SK-N-SH (cell line): ENCODE measurements around the gene CD200R1. TPM values are rescaled to one million over a fixed set of nuclear protein-coding genes. Genes with fewer than 3 reads are reported as not detected.

Experiments used
- CTCF ChIA-PET: fragments of 300-600, 350-600 bp; formaldehyde crosslinking; extraction: SDS; loops from one replicate; lab custom pipeline; 2021; lab: Yijun Ruan, JAX
- POLR2A ChIA-PET: fragments of 350-600 bp; sonication (Branson Sonifier 250); formaldehyde crosslinking; extraction: SDS; loops from one replicate; lab custom pipeline; 2020; ENCODE audit warnings: antibody characterized with exemption, inconsistent platforms; lab: Yijun Ruan, JAX
- DNase-seq: peaks from one replicate; pipeline ENCODE4 v3.0.0; 2012
- H2AFZ ChIP-seq: fragments of 200-600 bp; sonication (generic); 2 replicates; pipeline ENCODE4 v1.8.1; 2016; ENCODE audit warnings: antibody characterized with exemption, mild to moderate bottlenecking, low read depth
- H3F3A ChIP-seq: fragments of 200-600 bp; sonication (generic); replicated peaks from 2 replicates; pipeline ENCODE3; 2016; ENCODE audit warnings: antibody characterized with exemption, mild to moderate bottlenecking; ENCODE audit not compliant: insufficient read depth
- H3K27ac ChIP-seq, 2 experiments: fragments of 200-500 bp in 1 of 2; fragments of 200-600 bp in 1 of 2; sonication (Bioruptor generic) in 1 of 2; sonication (generic), shearing (Covaris generic) in 1 of 2; 2 replicates each; pipeline versions ENCODE4 v1.5.1 to v1.6.1; 2014 to 2016; ENCODE audit warnings: low read depth in 2 of 2, inconsistent platforms in 1 of 2, low read length in 1 of 2, mild to moderate bottlenecking in 1 of 2, mixed read lengths in 1 of 2
- H3K27me3 ChIP-seq: fragments of 200-600 bp; sonication (generic), shearing (Covaris generic); 2 replicates; pipeline ENCODE4 v1.6.1; 2016; ENCODE audit warnings: mixed run types; ENCODE audit not compliant: insufficient read depth
- H3K36me3 ChIP-seq, 2 experiments: fragments of 200-500 bp in 1 of 2; fragments of 200-600 bp in 1 of 2; sonication (Bioruptor generic) in 1 of 2; sonication (generic) in 1 of 2; replicated peaks in 1 of 2; 2 replicates each; pipeline versions ENCODE3 to v1.5.1; 2014 to 2016; ENCODE audit warnings: low read length in 1 of 2, mild to moderate bottlenecking in 1 of 2; ENCODE audit not compliant: insufficient read depth in 2 of 2, control insufficient read depth in 1 of 2
- H3K4me1 ChIP-seq, 2 experiments: fragments of 200-500 bp in 1 of 2; fragments of 200-600 bp in 1 of 2; sonication (Bioruptor generic) in 1 of 2; sonication (generic), shearing (Covaris generic) in 1 of 2; 2 replicates each; pipeline versions ENCODE4 v1.5.1 to v1.6.1; 2014 to 2016; ENCODE audit warnings: low read depth in 1 of 2, low read length in 1 of 2, mixed run types in 1 of 2; ENCODE audit not compliant: insufficient read depth in 2 of 2, control insufficient read depth in 1 of 2
- H3K4me2 ChIP-seq: fragments of 200-600 bp; sonication (generic), shearing (Covaris generic); 2 replicates; pipeline ENCODE4 v1.6.1; 2017; ENCODE audit warnings: mixed run types
- H3K4me3 ChIP-seq, 2 experiments: fragments of 200-500 bp in 1 of 2; fragments of 200-600 bp in 1 of 2; sonication (Bioruptor generic) in 1 of 2; sonication (generic), shearing (Covaris generic) in 1 of 2; 2 replicates each; pipeline versions ENCODE4 v1.5.1 to v1.8.1; 2014 to 2016; ENCODE audit warnings: low read depth in 2 of 2, inconsistent platforms in 1 of 2, low read length in 1 of 2, mild to moderate bottlenecking in 1 of 2, mixed read lengths in 1 of 2, moderate library complexity in 1 of 2
- H3K79me2 ChIP-seq: fragments of 200-600 bp; sonication (generic); 2 replicates; pipeline ENCODE4 v1.8.1; 2017; ENCODE audit warnings: mild to moderate bottlenecking; ENCODE audit not compliant: insufficient read depth
- H3K9ac ChIP-seq: fragments of 200-600 bp; sonication (generic); 2 replicates; pipeline ENCODE4 v1.6.1; 2017; ENCODE audit warnings: mixed run types
- H3K9me2 ChIP-seq: fragments of 200-600 bp; sonication (generic); 2 replicates; pipeline ENCODE4 v1.6.1; 2017; ENCODE audit warnings: mixed run types
- H3K9me3 ChIP-seq: fragments of 200-600 bp; sonication (generic); 2 replicates; pipeline ENCODE4 v1.6.1; 2017; ENCODE audit warnings: mixed run types, mild to moderate bottlenecking, moderate library complexity
- H4K20me1 ChIP-seq: fragments of 200-600 bp; sonication (generic); 2 replicates; pipeline ENCODE4 v1.6.1; 2017; ENCODE audit warnings: mild to moderate bottlenecking, mixed run types; ENCODE audit not compliant: insufficient read depth
- CHD2 ChIP-seq: fragments of 150-350 bp; IDR thresholded peaks from 2 replicates; pipeline ENCODE4 v1.6.1; 2018; ENCODE audit warnings: low read length; ENCODE audit not compliant: partially characterized antibody
- ELF1 ChIP-seq: IDR thresholded peaks from 2 replicates; pipeline ENCODE4 v1.4.0; 2012
- EZH2phosphoT487 ChIP-seq: fragments of 200-600 bp; sonication (generic); IDR thresholded peaks from 2 replicates; pipeline ENCODE4 v1.6.1; 2017; ENCODE audit warnings: low read depth, mixed run types, mild to moderate bottlenecking, antibody characterized with exemption, moderate library complexity, borderline replicate concordance
- GABPA ChIP-seq: IDR thresholded peaks from 2 replicates; pipeline ENCODE4 v1.4.0; 2012; ENCODE audit warnings: low read depth, mild to moderate bottlenecking
- GATA2 ChIP-seq: sonication (generic); formaldehyde crosslinking; IDR thresholded peaks from 2 replicates; pipeline ENCODE4 v1.5.0; 2020; ENCODE audit warnings: mild to moderate bottlenecking, missing genetic modification reagents
- NFIC ChIP-seq: IDR thresholded peaks from 2 replicates; pipeline ENCODE4 v1.4.0; 2012; ENCODE audit warnings: borderline replicate concordance
- NRF1 ChIP-seq: IDR thresholded peaks from 2 replicates; pipeline ENCODE4 v1.6.1; 2012; ENCODE audit warnings: low read depth, mild to moderate bottlenecking, low read length
- RCOR1 ChIP-seq: fragments of 150-350 bp; IDR thresholded peaks from 2 replicates; pipeline ENCODE4 v1.6.1; 2017; ENCODE audit warnings: antibody characterized with exemption, low read length
- RXRA ChIP-seq: IDR thresholded peaks from 2 replicates; pipeline ENCODE4 v1.4.0; 2012; ENCODE audit warnings: low read depth, mild to moderate bottlenecking, borderline replicate concordance
- SMC3 ChIP-seq: IDR thresholded peaks from 2 replicates; pipeline ENCODE4 v1.6.1; 2012; ENCODE audit warnings: low read depth, low read length, improper control_type of control experiment
- WGBS: methylation state at CpG from one replicate; pipeline ENCODE4 v1.1.6; 2017; ENCODE audit warnings: low lambda C conversion rate; 5-methylcytosine and 5-hydroxymethylcytosine counted together
- polyA plus RNA-seq, 3 experiments: library from polyadenylated mRNA; depleted of rRNA; stranded (reverse); fragments of >200 nt; gene quantifications; 2 replicates each; pipeline ENCODE4 v1.2.3, GENCODE V29; 2012
- TF ChIP-seq, protein P1 (sequence below): fragments of 200-600 bp; sonication (generic); IDR thresholded peaks from 2 replicates; pipeline ENCODE4 v1.6.1; 2017; ENCODE audit warnings: antibody characterized with exemption, mild to moderate bottlenecking, moderate library complexity
- TF ChIP-seq, protein P2 (sequence below): IDR thresholded peaks from 2 replicates; pipeline ENCODE4 v1.6.1; 2012; ENCODE audit warnings: mild to moderate bottlenecking, low read depth, low read length, moderate library complexity
- TF ChIP-seq, protein P3 (sequence below): fragments of 150-350 bp; IDR thresholded peaks from 2 replicates; pipeline ENCODE4 v1.6.1; 2016; ENCODE audit warnings: mild to moderate bottlenecking, low read depth, low read length
- TF ChIP-seq, protein P4 (sequence below): IDR thresholded peaks from 2 replicates; pipeline ENCODE4; 2012

CD200R1 gene
- polyA plus RNA-seq, 1 of the 3 experiments (the other 2 are of a cell fraction): 0.02 TPM

DNA sequence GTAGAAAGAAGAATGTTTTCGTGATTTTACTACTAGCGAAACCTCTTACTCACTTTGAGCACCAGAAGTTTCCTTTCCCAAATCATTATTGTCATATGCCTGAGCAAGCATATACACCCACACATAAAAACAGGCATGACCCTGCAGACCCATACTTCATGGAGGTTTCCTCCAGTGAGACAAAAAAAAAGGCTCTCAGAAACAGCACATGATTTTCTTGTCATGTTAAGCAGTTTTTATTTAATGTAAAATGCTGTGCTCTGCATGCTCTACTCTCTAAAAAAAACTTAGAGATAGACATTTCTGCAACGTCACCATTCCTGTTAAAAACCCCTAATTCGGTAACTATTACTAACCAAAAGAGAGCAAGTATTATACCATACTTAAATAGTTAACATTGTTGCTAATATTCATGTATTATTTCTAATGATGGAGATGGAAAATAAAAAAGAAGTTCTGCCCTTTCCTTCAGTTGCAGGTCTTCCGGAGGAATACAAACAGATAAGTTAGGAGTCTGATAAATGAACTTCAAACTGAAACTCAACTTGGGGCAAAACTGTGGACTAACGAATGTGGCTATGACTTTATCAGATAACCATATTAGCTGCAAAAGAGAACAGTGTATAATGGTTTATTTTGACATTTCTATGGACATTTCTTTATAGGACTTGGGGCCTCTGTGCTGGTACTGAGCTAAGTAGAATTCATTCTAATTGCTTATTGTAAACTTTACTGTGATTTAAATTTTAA is 15.9 kb downstream of the CD200R1 start:
- 71% methylated on average over 6 of the region's 6 CpGs for WGBS

DNA sequence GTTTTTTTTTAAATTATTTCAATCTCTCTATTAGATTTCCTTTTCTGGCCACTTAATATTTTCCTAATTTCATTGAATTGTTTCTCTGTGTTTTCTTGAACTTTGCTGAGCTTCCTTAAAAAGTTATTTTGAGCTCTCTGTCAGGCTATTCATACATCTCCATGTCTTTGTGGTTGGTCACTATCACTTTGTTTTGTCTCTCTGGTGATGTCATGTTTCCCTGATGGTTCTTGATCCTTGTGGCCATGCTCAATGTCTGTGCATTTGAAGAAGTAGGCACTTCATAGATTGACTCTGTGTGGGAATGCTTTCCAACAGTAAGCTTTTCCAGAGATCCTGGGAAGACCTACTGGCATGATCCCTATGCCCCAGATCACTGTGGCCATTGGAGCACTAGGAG is 18.6 kb downstream of the CD200R1 start:
- POLR2A ChIA-PET: no interaction called here
- CTCF ChIA-PET: interaction anchor here (0.6 kb wide), 1 partner anchor 23 kb away, joined by 3 read pairs; no protein-coding TSS in a partner anchor
- TF ChIP-seq NRF1: no peak
- TF ChIP-seq RCOR1: no peak
- TF ChIP-seq RXRA: no peak
- no peak for TF ChIP-seq ELF1
- TF ChIP-seq, protein P1, sequence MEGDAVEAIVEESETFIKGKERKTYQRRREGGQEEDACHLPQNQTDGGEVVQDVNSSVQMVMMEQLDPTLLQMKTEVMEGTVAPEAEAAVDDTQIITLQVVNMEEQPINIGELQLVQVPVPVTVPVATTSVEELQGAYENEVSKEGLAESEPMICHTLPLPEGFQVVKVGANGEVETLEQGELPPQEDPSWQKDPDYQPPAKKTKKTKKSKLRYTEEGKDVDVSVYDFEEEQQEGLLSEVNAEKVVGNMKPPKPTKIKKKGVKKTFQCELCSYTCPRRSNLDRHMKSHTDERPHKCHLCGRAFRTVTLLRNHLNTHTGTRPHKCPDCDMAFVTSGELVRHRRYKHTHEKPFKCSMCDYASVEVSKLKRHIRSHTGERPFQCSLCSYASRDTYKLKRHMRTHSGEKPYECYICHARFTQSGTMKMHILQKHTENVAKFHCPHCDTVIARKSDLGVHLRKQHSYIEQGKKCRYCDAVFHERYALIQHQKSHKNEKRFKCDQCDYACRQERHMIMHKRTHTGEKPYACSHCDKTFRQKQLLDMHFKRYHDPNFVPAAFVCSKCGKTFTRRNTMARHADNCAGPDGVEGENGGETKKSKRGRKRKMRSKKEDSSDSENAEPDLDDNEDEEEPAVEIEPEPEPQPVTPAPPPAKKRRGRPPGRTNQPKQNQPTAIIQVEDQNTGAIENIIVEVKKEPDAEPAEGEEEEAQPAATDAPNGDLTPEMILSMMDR: no peak
- no peak for TF ChIP-seq NFIC
- TF ChIP-seq, protein P2, sequence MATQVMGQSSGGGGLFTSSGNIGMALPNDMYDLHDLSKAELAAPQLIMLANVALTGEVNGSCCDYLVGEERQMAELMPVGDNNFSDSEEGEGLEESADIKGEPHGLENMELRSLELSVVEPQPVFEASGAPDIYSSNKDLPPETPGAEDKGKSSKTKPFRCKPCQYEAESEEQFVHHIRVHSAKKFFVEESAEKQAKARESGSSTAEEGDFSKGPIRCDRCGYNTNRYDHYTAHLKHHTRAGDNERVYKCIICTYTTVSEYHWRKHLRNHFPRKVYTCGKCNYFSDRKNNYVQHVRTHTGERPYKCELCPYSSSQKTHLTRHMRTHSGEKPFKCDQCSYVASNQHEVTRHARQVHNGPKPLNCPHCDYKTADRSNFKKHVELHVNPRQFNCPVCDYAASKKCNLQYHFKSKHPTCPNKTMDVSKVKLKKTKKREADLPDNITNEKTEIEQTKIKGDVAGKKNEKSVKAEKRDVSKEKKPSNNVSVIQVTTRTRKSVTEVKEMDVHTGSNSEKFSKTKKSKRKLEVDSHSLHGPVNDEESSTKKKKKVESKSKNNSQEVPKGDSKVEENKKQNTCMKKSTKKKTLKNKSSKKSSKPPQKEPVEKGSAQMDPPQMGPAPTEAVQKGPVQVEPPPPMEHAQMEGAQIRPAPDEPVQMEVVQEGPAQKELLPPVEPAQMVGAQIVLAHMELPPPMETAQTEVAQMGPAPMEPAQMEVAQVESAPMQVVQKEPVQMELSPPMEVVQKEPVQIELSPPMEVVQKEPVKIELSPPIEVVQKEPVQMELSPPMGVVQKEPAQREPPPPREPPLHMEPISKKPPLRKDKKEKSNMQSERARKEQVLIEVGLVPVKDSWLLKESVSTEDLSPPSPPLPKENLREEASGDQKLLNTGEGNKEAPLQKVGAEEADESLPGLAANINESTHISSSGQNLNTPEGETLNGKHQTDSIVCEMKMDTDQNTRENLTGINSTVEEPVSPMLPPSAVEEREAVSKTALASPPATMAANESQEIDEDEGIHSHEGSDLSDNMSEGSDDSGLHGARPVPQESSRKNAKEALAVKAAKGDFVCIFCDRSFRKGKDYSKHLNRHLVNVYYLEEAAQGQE: no peak
- no peak for TF ChIP-seq CHD2
- no peak for TF ChIP-seq GATA2

More for the DNA sequence above, 15.9 kb downstream of the CD200R1 start:
- Histone ChIP-seq H3K27me3 (no peaks in the 10 kb centered on the region), H3K36me3 (no peaks in the 10 kb centered on the region), H3K79me2 (no peaks in the 10 kb centered on the region), H3K4me1 (no peaks in the 10 kb centered on the region), H3K9ac (no peak overlapping the region), H4K20me1 (no peaks in the 10 kb centered on the region), H2AFZ (no peak overlapping the region), H3K9me2 (no peaks in the 10 kb centered on the region), H3F3A (no peaks in the 10 kb centered on the region), H3K4me3 (no peak overlapping the region), H3K4me2 (no peak overlapping the region), H3K27ac (no peak overlapping the region), H3K9me3 (no peaks in the 10 kb centered on the region; the same call in 1 of the 2 replicates)
- ChIA-PET POLR2A (no interaction called here), CTCF (no interaction called here)
- DNase-seq: no peak
- TF ChIP-seq, protein P3, sequence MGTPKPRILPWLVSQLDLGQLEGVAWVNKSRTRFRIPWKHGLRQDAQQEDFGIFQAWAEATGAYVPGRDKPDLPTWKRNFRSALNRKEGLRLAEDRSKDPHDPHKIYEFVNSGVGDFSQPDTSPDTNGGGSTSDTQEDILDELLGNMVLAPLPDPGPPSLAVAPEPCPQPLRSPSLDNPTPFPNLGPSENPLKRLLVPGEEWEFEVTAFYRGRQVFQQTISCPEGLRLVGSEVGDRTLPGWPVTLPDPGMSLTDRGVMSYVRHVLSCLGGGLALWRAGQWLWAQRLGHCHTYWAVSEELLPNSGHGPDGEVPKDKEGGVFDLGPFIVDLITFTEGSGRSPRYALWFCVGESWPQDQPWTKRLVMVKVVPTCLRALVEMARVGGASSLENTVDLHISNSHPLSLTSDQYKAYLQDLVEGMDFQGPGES: no peak
- TF ChIP-seq SMC3 (no peak), NFIC (no peak), GABPA (no peak), ELF1 (no peak), EZH2phosphoT487 (no peak), RXRA (no peak)
- TF ChIP-seq, protein P1: no peak
- TF ChIP-seq, protein P4, sequence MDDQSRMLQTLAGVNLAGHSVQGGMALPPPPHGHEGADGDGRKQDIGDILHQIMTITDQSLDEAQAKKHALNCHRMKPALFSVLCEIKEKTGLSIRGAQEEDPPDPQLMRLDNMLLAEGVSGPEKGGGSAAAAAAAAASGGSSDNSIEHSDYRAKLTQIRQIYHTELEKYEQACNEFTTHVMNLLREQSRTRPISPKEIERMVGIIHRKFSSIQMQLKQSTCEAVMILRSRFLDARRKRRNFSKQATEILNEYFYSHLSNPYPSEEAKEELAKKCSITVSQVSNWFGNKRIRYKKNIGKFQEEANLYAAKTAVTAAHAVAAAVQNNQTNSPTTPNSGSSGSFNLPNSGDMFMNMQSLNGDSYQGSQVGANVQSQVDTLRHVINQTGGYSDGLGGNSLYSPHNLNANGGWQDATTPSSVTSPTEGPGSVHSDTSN: no peak

More for the DNA sequence above, 18.6 kb downstream of the CD200R1 start:
- Histone ChIP-seq H3K27me3 (no peaks in the 10 kb centered on the region), H3K4me3 (no peak overlapping the region), H3K9ac (no peak overlapping the region), H3K27ac (no peak overlapping the region), H2AFZ (no peak overlapping the region; the same call in 1 of the 2 replicates), H4K20me1 (no peaks in the 10 kb centered on the region), H3K79me2 (no peaks in the 10 kb centered on the region), H3K4me1 (no peaks in the 10 kb centered on the region), H3K4me2 (no peak overlapping the region), H3K9me2 (no peaks in the 10 kb centered on the region), H3K36me3 (no peaks in the 10 kb centered on the region), H3K9me3 (no peaks in the 10 kb centered on the region; the same call in 1 of the 2 replicates), H3F3A (no peaks in the 10 kb centered on the region)
- DNase-seq: no peak
